ENCODE results near the gene PLK1. TPM values are rescaled to one million over a fixed set of nuclear protein-coding genes. Genes with fewer than 3 reads are reported as not detected.

PLK1 gene
- total and polyA plus RNA-seq, 2 of the 13 experiments (the other 11 are each of a cell fraction or from before 2014, with no cell fraction given) = 71.5 to 76.3 TPM

- 0 out of 2 replicates have a peak, but pooled peaks have one; percentile 5 for TF ChIP-seq CTCF (CRISPR knock-in tag; IDR thresholded peaks at IDR 0.05)
- no peak for TF ChIP-seq CREM (IDR thresholded peaks at IDR 0.05)
- no peak for TF ChIP-seq CREM (CRISPR knock-in tag; IDR thresholded peaks at IDR 0.05)
- no peak for TF ChIP-seq ZNF879 (CRISPR knock-in tag; IDR thresholded peaks at IDR 0.05)
- no peak for TF ChIP-seq ZNF768 (CRISPR knock-in tag; IDR thresholded peaks at IDR 0.05)
- no peak for TF ChIP-seq GATAD1 (CRISPR knock-in tag; IDR thresholded peaks at IDR 0.05)
- no peak for TF ChIP-seq ZBTB26 (CRISPR knock-in tag; IDR thresholded peaks at IDR 0.05; ENCODE audit: borderline replicate concordance)
- no peak for TF ChIP-seq EZH2 (conservative IDR thresholded peaks at IDR 0.05; ENCODE audit: low read depth, low read length)
- TF ChIP-seq ZNF274 (CRISPR knock-in tag; IDR thresholded peaks at IDR 0.05) = no peak
- peak; percentile 33 for TF ChIP-seq ZNF292 (CRISPR knock-in tag; IDR thresholded peaks at IDR 0.05; ENCODE audit: borderline replicate concordance, low read depth)
- TF ChIP-seq ZNF790 (CRISPR knock-in tag; IDR thresholded peaks at IDR 0.05; ENCODE audit: borderline replicate concordance) = no peak
- 0 out of 2 replicates have a peak, but pooled peaks have one; percentile 14 for TF ChIP-seq SPEN (CRISPR knock-in tag; IDR thresholded peaks at IDR 0.05; ENCODE audit: low read depth)
Observed at GRCh38 chr16:23700509-23700908, 21.8 kb downstream of the PLK1 start (continued).

GRCh38 chr16:23701045-23701444 is 22.4 kb downstream of the PLK1 start:
- FAIRE-seq (no peak), DNase-seq (ENCODE audit: low spot score) (no peak)
- BruUV-seq (replicated peaks) = no TSS peak

More at GRCh38 chr16:23701045-23701444, 22.4 kb downstream of the PLK1 start:
- Histone ChIP-seq H3K4me3 (replicated peaks in 1 of 3; ENCODE audit: insufficient read depth in 1 of 3, low read depth in 2 of 3, low read length in 3 of 3) (no peak overlapping the region), H2AFZ (ENCODE audit: low read length) (no peak overlapping the region), H3K4me2 (ENCODE audit: low read depth, low read length) (no peak overlapping the region), H3K79me2 (ENCODE audit: insufficient read depth, low read length) (no peaks in the 10 kb centered on the region), H3K27ac (ENCODE audit: extremely low read length, insufficient read depth, low read length) (no peak overlapping the region), H4K20me1 (ENCODE audit: insufficient read depth, low read length) (no peaks in the 10 kb centered on the region), H3K27me3 (ENCODE audit: control insufficient read depth in 1 of 2, insufficient read depth in 2 of 2, low read length in 2 of 2) (no peaks in the 10 kb centered on the region), H3K36me3 (replicated peaks in 1 of 2; ENCODE audit: control insufficient read depth in 1 of 2, insufficient read depth in 2 of 2, low read length in 2 of 2) (no peaks in the 10 kb centered on the region), H3K9me3 (ENCODE audit: low read length) (no peaks in the 10 kb centered on the region), H3K9ac (ENCODE audit: insufficient read depth, low read depth, low read length) (no peak overlapping the region), H3K4me1 (ENCODE audit: insufficient read depth, low read length) (peaks cover 19% of the 10 kb centered on the region)
- ATAC-seq = no peak
- TF ChIP-seq ZFP82 (CRISPR knock-in tag; IDR thresholded peaks at IDR 0.05; ENCODE audit: borderline replicate concordance) = no peak
- TF ChIP-seq GATAD1 (CRISPR knock-in tag; IDR thresholded peaks at IDR 0.05) = no peak
- TF ChIP-seq, protein P1, sequence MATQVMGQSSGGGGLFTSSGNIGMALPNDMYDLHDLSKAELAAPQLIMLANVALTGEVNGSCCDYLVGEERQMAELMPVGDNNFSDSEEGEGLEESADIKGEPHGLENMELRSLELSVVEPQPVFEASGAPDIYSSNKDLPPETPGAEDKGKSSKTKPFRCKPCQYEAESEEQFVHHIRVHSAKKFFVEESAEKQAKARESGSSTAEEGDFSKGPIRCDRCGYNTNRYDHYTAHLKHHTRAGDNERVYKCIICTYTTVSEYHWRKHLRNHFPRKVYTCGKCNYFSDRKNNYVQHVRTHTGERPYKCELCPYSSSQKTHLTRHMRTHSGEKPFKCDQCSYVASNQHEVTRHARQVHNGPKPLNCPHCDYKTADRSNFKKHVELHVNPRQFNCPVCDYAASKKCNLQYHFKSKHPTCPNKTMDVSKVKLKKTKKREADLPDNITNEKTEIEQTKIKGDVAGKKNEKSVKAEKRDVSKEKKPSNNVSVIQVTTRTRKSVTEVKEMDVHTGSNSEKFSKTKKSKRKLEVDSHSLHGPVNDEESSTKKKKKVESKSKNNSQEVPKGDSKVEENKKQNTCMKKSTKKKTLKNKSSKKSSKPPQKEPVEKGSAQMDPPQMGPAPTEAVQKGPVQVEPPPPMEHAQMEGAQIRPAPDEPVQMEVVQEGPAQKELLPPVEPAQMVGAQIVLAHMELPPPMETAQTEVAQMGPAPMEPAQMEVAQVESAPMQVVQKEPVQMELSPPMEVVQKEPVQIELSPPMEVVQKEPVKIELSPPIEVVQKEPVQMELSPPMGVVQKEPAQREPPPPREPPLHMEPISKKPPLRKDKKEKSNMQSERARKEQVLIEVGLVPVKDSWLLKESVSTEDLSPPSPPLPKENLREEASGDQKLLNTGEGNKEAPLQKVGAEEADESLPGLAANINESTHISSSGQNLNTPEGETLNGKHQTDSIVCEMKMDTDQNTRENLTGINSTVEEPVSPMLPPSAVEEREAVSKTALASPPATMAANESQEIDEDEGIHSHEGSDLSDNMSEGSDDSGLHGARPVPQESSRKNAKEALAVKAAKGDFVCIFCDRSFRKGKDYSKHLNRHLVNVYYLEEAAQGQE (IDR thresholded peaks at IDR 0.05; ENCODE audit: borderline replicate concordance in 1 of 2, low read depth in 1 of 2, low read length in 2 of 2) = peak in 1 of 2 experiments; percentile 65; a peak in 2 of 4 replicates
- TF ChIP-seq MTF1 (CRISPR knock-in tag; IDR thresholded peaks at IDR 0.05) = no peak
- no peak for TF ChIP-seq PATZ1 (CRISPR knock-in tag; IDR thresholded peaks at IDR 0.05)
- 73% methylated on average over 8 of the region's 8 CpGs for WGBS (ENCODE audit: low lambda C conversion rate)
- in situ Hi-C loops (cut with HindIII; ENCODE audit: extremely low pct_ligation_motif_present, low pct_unique_long_range_greater_than_20kb) (no loop called here), intact Hi-C loops (cut with micrococcal nuclease; ENCODE audit: unreplicated experiment) (no loop called here)
- ChIA-PET CTCF (ENCODE audit: low intra/inter-chr PET ratio, low total read pairs) (no interaction called here), POLR2A (no interaction called here)

Measured in HepG2 (cell line).